GM23338 (cell line): ENCODE measurements around the gene URAD.

Experiments used
- CTCF ChIP-seq, 2 experiments: fragments of 200-600 bp in 1 of 2; sonication (generic) in 1 of 2; conservative IDR thresholded peaks; 2 replicates each; pipeline versions ENCODE4 v1.5.1 to v1.6.1; 2016 to 2017; ENCODE audit warnings: antibody characterized with exemption in 2 of 2, low read depth in 2 of 2, mild to moderate bottlenecking in 2 of 2, moderate library complexity in 1 of 2
- EZH2 ChIP-seq: fragments of 200-600 bp; sonication (generic); IDR thresholded peaks from one replicate; pipeline ENCODE4 v1.8.0; 2017; ENCODE audit warnings: antibody characterized with exemption, mild to moderate bottlenecking, low read depth; ENCODE audit not compliant: unreplicated experiment
- POLR2AphosphoS5 ChIP-seq: IDR thresholded peaks from 2 replicates; pipeline ENCODE4 v1.6.1; 2016; ENCODE audit warnings: antibody characterized with exemption, low read depth
- REST ChIP-seq: IDR thresholded peaks from one replicate; pipeline ENCODE4 v1.6.1; 2018; ENCODE audit warnings: antibody characterized with exemption; ENCODE audit not compliant: unreplicated experiment

GRCh38 chr13:28027607-28028364, 39.3 kb upstream of the URAD start:
- TF ChIP-seq CTCF (conservative IDR thresholded peaks at IDR 0.05; ENCODE audit: low read depth in 2 of 2) (no peak), REST (no peak), EZH2 (no peak), POLR2AphosphoS5 (no peak)
